PC-3 (cell line): Measurements from ENCODE around the gene CCDC102A.

ENCODE experiments used
- EZH2 ChIP-seq: fragments of 300-600 bp; sonication (generic); IDR thresholded peaks from one replicate; pipeline ENCODE4 v1.6.1; 2017; ENCODE audit warnings: antibody characterized with exemption, mild to moderate bottlenecking, low read length; ENCODE audit not compliant: unreplicated experiment
- TF ChIP-seq, protein P1 (sequence below): fragments of 300-600 bp; sonication (generic); conservative IDR thresholded peaks from 2 replicates; pipeline ENCODE4 v1.5.1; 2017; ENCODE audit warnings: antibody characterized with exemption, low read depth, mild to moderate bottlenecking, low read length

DNA sequence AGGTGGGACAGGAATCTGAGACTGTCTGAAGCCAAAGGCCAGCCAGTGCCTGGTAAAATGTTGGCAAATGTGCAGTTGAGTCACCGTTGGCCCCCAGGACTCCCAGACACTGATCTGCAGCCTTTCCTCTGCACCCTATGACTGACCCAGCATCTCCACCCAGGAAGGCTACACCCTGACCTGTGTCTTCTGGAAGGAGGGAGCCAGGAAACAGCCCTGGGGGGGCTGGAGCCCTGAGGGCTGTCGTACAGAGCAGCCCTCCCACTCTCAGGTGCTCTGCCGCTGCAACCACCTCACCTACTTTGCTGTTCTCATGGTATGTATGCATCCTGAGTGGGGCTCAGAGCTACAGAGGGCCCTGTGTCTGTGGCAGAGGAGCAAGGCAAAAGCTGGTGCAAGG lies 30.1 kb upstream of the CCDC102A start:
- TF ChIP-seq, protein P1, sequence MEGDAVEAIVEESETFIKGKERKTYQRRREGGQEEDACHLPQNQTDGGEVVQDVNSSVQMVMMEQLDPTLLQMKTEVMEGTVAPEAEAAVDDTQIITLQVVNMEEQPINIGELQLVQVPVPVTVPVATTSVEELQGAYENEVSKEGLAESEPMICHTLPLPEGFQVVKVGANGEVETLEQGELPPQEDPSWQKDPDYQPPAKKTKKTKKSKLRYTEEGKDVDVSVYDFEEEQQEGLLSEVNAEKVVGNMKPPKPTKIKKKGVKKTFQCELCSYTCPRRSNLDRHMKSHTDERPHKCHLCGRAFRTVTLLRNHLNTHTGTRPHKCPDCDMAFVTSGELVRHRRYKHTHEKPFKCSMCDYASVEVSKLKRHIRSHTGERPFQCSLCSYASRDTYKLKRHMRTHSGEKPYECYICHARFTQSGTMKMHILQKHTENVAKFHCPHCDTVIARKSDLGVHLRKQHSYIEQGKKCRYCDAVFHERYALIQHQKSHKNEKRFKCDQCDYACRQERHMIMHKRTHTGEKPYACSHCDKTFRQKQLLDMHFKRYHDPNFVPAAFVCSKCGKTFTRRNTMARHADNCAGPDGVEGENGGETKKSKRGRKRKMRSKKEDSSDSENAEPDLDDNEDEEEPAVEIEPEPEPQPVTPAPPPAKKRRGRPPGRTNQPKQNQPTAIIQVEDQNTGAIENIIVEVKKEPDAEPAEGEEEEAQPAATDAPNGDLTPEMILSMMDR = no peak
- TF ChIP-seq EZH2 = no peak
